GM23338 (cell line): ENCODE measurements around the gene RBBP8. TPM values are rescaled to one million over a fixed set of nuclear protein-coding genes. Genes with fewer than 3 reads are reported as not detected.

Source experiments
- ATAC-seq: fragments of 200-7000 bp; cut with Tn5 transposase; 3 replicates; pipeline ENCODE4 v1.9.1; 2020
- DNase-seq: peaks from one replicate; pipeline ENCODE4 v3.0.0-alpha.2; 2015; ENCODE audit warnings: low spot score
- H2AFZ ChIP-seq: fragments of 200-600 bp; sonication (generic); 2 replicates; pipeline ENCODE4 v1.8.0; 2016; ENCODE audit warnings: antibody characterized with exemption, mild to moderate bottlenecking, moderate library complexity
- H3F3A ChIP-seq: fragments of 200-600 bp; sonication (generic); replicated peaks from 2 replicates; pipeline ENCODE4 v1.8.0; 2017; ENCODE audit warnings: antibody characterized with exemption, mixed run types, low read depth
- H3K27ac ChIP-seq: fragments of 200-600 bp; sonication (generic); 2 replicates; pipeline ENCODE4 v1.6.1; 2016; ENCODE audit warnings: low read depth
- H3K27me3 ChIP-seq: fragments of 200-600 bp; sonication (generic); 2 replicates; pipeline ENCODE4 v1.8.0; 2016; ENCODE audit warnings: mild to moderate bottlenecking, mixed run types, moderate library complexity; ENCODE audit not compliant: insufficient read depth
- H3K36me3 ChIP-seq: fragments of 200-600 bp; sonication (generic); 2 replicates; pipeline ENCODE4 v1.8.0; 2016; ENCODE audit warnings: mild to moderate bottlenecking; ENCODE audit not compliant: insufficient read depth
- H3K4me1 ChIP-seq: fragments of 200-600 bp; sonication (generic); 2 replicates; pipeline ENCODE4 v1.8.0; 2016; ENCODE audit warnings: mild to moderate bottlenecking, moderate library complexity; ENCODE audit not compliant: insufficient read depth
- H3K4me2 ChIP-seq: fragments of 200-600 bp; sonication (generic); 2 replicates; pipeline ENCODE4 v1.7.1; 2017; ENCODE audit warnings: mixed run types
- H3K4me3 ChIP-seq: fragments of 200-600 bp; sonication (generic); 2 replicates; pipeline ENCODE4 v1.6.1; 2016; ENCODE audit warnings: mixed run types
- H3K79me2 ChIP-seq: fragments of 200-600 bp; sonication (generic); replicated peaks from 2 replicates; pipeline ENCODE4 v1.8.0; 2017; ENCODE audit warnings: mild to moderate bottlenecking; ENCODE audit not compliant: insufficient read depth
- H3K9me2 ChIP-seq: fragments of 200-600 bp; sonication (generic); 2 replicates; pipeline ENCODE4 v1.8.0; 2017; ENCODE audit not compliant: insufficient read depth
- H4K20me1 ChIP-seq: fragments of 200-600 bp; sonication (generic); replicated peaks from 2 replicates; pipeline ENCODE4 v1.8.0; 2017; ENCODE audit warnings: mild to moderate bottlenecking; ENCODE audit not compliant: insufficient read depth
- H3K27ac Mint-ChIP-seq: 2 replicates; pipeline ENCODE4 v1.8.0; 2020; ENCODE audit warnings: inconsistent platforms, mild to moderate bottlenecking, moderate library complexity, mixed read lengths
- H3K27me3 Mint-ChIP-seq: 3 replicates; pipeline ENCODE4 v1.8.0; 2022; ENCODE audit warnings: low read depth, mild to moderate bottlenecking, moderate library complexity, mixed read lengths, inconsistent platforms; ENCODE audit not compliant: insufficient read depth, poor library complexity
- H3K36me3 Mint-ChIP-seq: 3 replicates; pipeline ENCODE4 v1.8.0; 2021; ENCODE audit warnings: low read depth, mild to moderate bottlenecking, inconsistent platforms, moderate library complexity, mixed read lengths
- H3K4me1 Mint-ChIP-seq: 3 replicates; pipeline ENCODE4 v1.8.0; 2020; ENCODE audit warnings: mild to moderate bottlenecking, inconsistent platforms, mixed read lengths
- H3K4me3 Mint-ChIP-seq: 3 replicates; pipeline ENCODE4 v1.8.0; 2021; ENCODE audit warnings: moderate library complexity, mild to moderate bottlenecking, inconsistent platforms, mixed read lengths
- H3K9me3 Mint-ChIP-seq: 3 replicates; pipeline ENCODE4 v1.8.0; 2020; ENCODE audit warnings: moderate library complexity, mild to moderate bottlenecking, inconsistent platforms, mixed read lengths
- EZH2 ChIP-seq: fragments of 200-600 bp; sonication (generic); IDR thresholded peaks from one replicate; pipeline ENCODE4 v1.8.0; 2017; ENCODE audit warnings: antibody characterized with exemption, mild to moderate bottlenecking, low read depth; ENCODE audit not compliant: unreplicated experiment
- NANOG ChIP-seq: IDR thresholded peaks from 2 replicates; pipeline ENCODE4 v1.6.1; 2016; ENCODE audit warnings: antibody characterized with exemption, borderline replicate concordance
- STAT1 ChIP-seq: IDR thresholded peaks from one replicate; pipeline ENCODE4 v1.6.1; 2016; ENCODE audit warnings: antibody characterized with exemption; ENCODE audit not compliant: unreplicated experiment
- ZNF331 ChIP-seq: fragments of 250-450 bp; sonication (Bioruptor Pico); IDR thresholded peaks from 2 replicates; pipeline ENCODE4 v1.5.0; 2020; ENCODE audit warnings: low read depth, mild to moderate bottlenecking, moderate library complexity
- ZNF462 ChIP-seq: fragments of 250-450 bp; sonication (Bioruptor Pico); IDR thresholded peaks from 2 replicates; pipeline ENCODE4 v1.5.0; 2020; ENCODE audit warnings: mild to moderate bottlenecking, moderate library complexity
- polyA plus RNA-seq: library from polyadenylated mRNA; unstranded; fragments of >200 nt; fragmentation: Nextera tagmentation; extraction: Ambion mirVana; gene quantifications from 2 replicates; pipeline ENCODE4 v1.2.1, GENCODE V29; 2016
- total RNA-seq: library from RNA; depleted of rRNA; stranded (reverse); fragments of >200 nt; shearing (Covaris generic); gene quantifications from 2 replicates; pipeline ENCODE4 v1.2.3, GENCODE V29; 2014
- TF ChIP-seq, protein P1 (sequence below): IDR thresholded peaks from one replicate; pipeline ENCODE4 v1.6.1; 2018; ENCODE audit warnings: antibody characterized with exemption; ENCODE audit not compliant: unreplicated experiment
- TF ChIP-seq, protein P2 (sequence below), 2 experiments: fragments of 200-600 bp in 1 of 2; sonication (generic) in 1 of 2; conservative IDR thresholded peaks; 2 replicates each; pipeline versions ENCODE4 v1.5.1 to v1.6.1; 2016 to 2017; ENCODE audit warnings: antibody characterized with exemption in 2 of 2, low read depth in 2 of 2, mild to moderate bottlenecking in 2 of 2, moderate library complexity in 1 of 2

The RBBP8 gene
- total and polyA plus RNA-seq, 2 experiments from 2014 or later, result 53.3 to 55.6 TPM

DNA sequence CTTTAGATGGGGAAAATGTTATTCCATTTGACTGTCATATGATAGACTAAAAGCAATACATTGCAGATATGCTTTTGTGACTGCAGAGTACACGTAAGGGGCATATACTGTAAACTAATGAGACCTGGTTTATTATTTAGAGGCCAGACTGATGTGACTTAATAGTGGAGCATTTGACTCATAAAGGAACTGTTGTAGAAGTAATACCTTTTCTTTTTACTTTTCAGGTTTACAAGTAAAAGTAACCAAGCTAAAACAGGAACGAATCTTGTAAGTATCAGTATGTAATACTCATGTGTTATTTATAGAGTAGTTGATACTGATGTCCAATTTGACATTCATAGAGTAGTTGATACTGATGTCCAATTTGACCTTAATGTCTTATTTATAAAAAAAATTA is 13.1 kb downstream of the RBBP8 start:
- H3K4me1 Mint-ChIP-seq, result peaks cover 3% of the 10 kb centered on the region
- ATAC-seq (no peak), DNase-seq (no peak)
- Histone ChIP-seq H3K4me2 (no peak overlapping the region), H2AFZ (no peak overlapping the region), H3F3A (no peaks in the 10 kb centered on the region), H3K36me3 (peaks cover 5% of the 10 kb centered on the region; the same call in 1 of the 2 replicates), H3K27me3 (no peaks in the 10 kb centered on the region), H3K79me2 (no peaks in the 10 kb centered on the region; the same call in 1 of the 2 replicates), H3K4me1 (peaks cover 2% of the 10 kb centered on the region), H3K27ac (no peak overlapping the region), H4K20me1 (peaks cover 6% of the 10 kb centered on the region; the same call in 1 of the 2 replicates), H3K4me3 (no peak overlapping the region), H3K9me2 (no peaks in the 10 kb centered on the region)
- TF ChIP-seq, protein P1, sequence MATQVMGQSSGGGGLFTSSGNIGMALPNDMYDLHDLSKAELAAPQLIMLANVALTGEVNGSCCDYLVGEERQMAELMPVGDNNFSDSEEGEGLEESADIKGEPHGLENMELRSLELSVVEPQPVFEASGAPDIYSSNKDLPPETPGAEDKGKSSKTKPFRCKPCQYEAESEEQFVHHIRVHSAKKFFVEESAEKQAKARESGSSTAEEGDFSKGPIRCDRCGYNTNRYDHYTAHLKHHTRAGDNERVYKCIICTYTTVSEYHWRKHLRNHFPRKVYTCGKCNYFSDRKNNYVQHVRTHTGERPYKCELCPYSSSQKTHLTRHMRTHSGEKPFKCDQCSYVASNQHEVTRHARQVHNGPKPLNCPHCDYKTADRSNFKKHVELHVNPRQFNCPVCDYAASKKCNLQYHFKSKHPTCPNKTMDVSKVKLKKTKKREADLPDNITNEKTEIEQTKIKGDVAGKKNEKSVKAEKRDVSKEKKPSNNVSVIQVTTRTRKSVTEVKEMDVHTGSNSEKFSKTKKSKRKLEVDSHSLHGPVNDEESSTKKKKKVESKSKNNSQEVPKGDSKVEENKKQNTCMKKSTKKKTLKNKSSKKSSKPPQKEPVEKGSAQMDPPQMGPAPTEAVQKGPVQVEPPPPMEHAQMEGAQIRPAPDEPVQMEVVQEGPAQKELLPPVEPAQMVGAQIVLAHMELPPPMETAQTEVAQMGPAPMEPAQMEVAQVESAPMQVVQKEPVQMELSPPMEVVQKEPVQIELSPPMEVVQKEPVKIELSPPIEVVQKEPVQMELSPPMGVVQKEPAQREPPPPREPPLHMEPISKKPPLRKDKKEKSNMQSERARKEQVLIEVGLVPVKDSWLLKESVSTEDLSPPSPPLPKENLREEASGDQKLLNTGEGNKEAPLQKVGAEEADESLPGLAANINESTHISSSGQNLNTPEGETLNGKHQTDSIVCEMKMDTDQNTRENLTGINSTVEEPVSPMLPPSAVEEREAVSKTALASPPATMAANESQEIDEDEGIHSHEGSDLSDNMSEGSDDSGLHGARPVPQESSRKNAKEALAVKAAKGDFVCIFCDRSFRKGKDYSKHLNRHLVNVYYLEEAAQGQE, result no peak
- TF ChIP-seq, protein P2, sequence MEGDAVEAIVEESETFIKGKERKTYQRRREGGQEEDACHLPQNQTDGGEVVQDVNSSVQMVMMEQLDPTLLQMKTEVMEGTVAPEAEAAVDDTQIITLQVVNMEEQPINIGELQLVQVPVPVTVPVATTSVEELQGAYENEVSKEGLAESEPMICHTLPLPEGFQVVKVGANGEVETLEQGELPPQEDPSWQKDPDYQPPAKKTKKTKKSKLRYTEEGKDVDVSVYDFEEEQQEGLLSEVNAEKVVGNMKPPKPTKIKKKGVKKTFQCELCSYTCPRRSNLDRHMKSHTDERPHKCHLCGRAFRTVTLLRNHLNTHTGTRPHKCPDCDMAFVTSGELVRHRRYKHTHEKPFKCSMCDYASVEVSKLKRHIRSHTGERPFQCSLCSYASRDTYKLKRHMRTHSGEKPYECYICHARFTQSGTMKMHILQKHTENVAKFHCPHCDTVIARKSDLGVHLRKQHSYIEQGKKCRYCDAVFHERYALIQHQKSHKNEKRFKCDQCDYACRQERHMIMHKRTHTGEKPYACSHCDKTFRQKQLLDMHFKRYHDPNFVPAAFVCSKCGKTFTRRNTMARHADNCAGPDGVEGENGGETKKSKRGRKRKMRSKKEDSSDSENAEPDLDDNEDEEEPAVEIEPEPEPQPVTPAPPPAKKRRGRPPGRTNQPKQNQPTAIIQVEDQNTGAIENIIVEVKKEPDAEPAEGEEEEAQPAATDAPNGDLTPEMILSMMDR (conservative IDR thresholded peaks at IDR 0.05; ENCODE audit: low read depth in 2 of 2), result no peak
- no peak for TF ChIP-seq NANOG
- no peak for TF ChIP-seq ZNF331 (CRISPR knock-in tag)
- no peak for TF ChIP-seq STAT1
- no peak for TF ChIP-seq EZH2
- no peak for TF ChIP-seq ZNF462
- peaks cover 28% of the 10 kb centered on the region for H3K36me3 Mint-ChIP-seq
- no peak overlapping the region for H3K4me3 Mint-ChIP-seq
- H3K27ac Mint-ChIP-seq, result no peak overlapping the region
- H3K9me3 Mint-ChIP-seq, result no peaks in the 10 kb centered on the region
- H3K27me3 Mint-ChIP-seq, result no peaks in the 10 kb centered on the region
